H1 (cell line): ENCODE data around the gene SLC15A3. TPM values are rescaled to one million over a fixed set of nuclear protein-coding genes. Genes with fewer than 3 reads are reported as not detected.
A peak's percentile ranks its signal among the peaks of the same experiment; 100 is the strongest.

Experiments used
- ASH2L ChIP-seq: fragments of 200-600, 300-600 bp; sonication (generic); IDR thresholded peaks from one replicate; pipeline ENCODE4 v1.7.1; 2017; ENCODE audit warnings: low read length
- CTBP2 ChIP-seq: IDR thresholded peaks from 2 replicates; pipeline ENCODE4 v1.7.0; 2011; ENCODE audit warnings: borderline replicate concordance, mild to moderate bottlenecking, moderate library complexity, mixed read lengths, low read length; ENCODE audit not compliant: insufficient read depth, insufficient read length
- EZH2 ChIP-seq: fragments of 200-600 bp; sonication (generic); IDR thresholded peaks from 2 replicates; pipeline ENCODE4 v1.7.1; 2012; ENCODE audit warnings: low read depth, mild to moderate bottlenecking, moderate library complexity, low read length, inconsistent platforms; ENCODE audit not compliant: severe bottlenecking
- MAX ChIP-seq: IDR thresholded peaks from 2 replicates; pipeline ENCODE4 v1.6.1; 2012; ENCODE audit warnings: inconsistent platforms
- NANOG ChIP-seq: IDR thresholded peaks from 2 replicates; pipeline ENCODE4 v1.6.1; 2011; ENCODE audit warnings: low read length, low read depth, mild to moderate bottlenecking, inconsistent platforms; ENCODE audit not compliant: insufficient read depth, poor library complexity, severe bottlenecking
- POLR2A ChIP-seq, 2 experiments: IDR thresholded peaks; 1 replicate in 1 of 2; 2 replicates in 1 of 2; pipeline ENCODE4 v1.6.1; 2011; ENCODE audit warnings: low read depth in 2 of 2, low read length in 2 of 2, mild to moderate bottlenecking in 2 of 2; ENCODE audit errors: control extremely low read depth in 1 of 2
- RAD21 ChIP-seq, 2 experiments: IDR thresholded peaks in 1 of 2; conservative IDR thresholded peaks in 1 of 2; 2 replicates each; pipeline ENCODE4 v1.6.1; 2011; ENCODE audit warnings: low read depth in 2 of 2, low read length in 2 of 2, improper control_type of control experiment in 1 of 2, inconsistent platforms in 1 of 2, mild to moderate bottlenecking in 1 of 2, moderate library complexity in 1 of 2
- RBBP5 ChIP-seq: IDR thresholded peaks from 2 replicates; pipeline ENCODE4 v1.7.1; 2012; ENCODE audit warnings: low read depth, mild to moderate bottlenecking, inconsistent platforms, low read length, moderate library complexity, borderline replicate concordance
- TAF7 ChIP-seq: optimal IDR thresholded peaks from 2 replicates; pipeline ENCODE3; 2011; ENCODE audit warnings: low read depth, mild to moderate bottlenecking, inconsistent platforms, low read length, moderate library complexity, borderline replicate concordance
- polyA plus RNA-seq, 7 experiments: library from polyadenylated mRNA; depleted of rRNA in 3 of 7; stranded (reverse) in 5 of 7; unstranded in 2 of 7; fragments of >200 nt in 5 of 7; fragments of 200-250 nt in 2 of 7; gene quantifications; 1 replicate in 5 of 7; 2 replicates in 1 of 7; 4 replicates in 1 of 7; pipeline versions ENCODE4 v1.2.1 to v1.2.3, GENCODE V29; 2011 to 2013; ENCODE audit warnings: missing spikeins in 2 of 7, mixed read lengths in 2 of 7
- total RNA-seq: library from RNA; stranded (reverse); fragmentation: NEBNext Ultra II Directional; extraction: Animal tissue kit (Norgen Biotek cat#: 25700); gene quantifications from 2 replicates; pipeline ENCODE4 v1.2.1, GENCODE V29; 2021
- TF ChIP-seq, protein P1 (sequence below): IDR thresholded peaks from 2 replicates; pipeline ENCODE4 v1.6.1; 2012; ENCODE audit warnings: inconsistent platforms

The SLC15A3 gene
- total and polyA plus RNA-seq, 2 of the 8 experiments (the other 6 are each of a cell fraction or from before 2014, with no cell fraction given): 25.8 to 31.0 TPM

DNA sequence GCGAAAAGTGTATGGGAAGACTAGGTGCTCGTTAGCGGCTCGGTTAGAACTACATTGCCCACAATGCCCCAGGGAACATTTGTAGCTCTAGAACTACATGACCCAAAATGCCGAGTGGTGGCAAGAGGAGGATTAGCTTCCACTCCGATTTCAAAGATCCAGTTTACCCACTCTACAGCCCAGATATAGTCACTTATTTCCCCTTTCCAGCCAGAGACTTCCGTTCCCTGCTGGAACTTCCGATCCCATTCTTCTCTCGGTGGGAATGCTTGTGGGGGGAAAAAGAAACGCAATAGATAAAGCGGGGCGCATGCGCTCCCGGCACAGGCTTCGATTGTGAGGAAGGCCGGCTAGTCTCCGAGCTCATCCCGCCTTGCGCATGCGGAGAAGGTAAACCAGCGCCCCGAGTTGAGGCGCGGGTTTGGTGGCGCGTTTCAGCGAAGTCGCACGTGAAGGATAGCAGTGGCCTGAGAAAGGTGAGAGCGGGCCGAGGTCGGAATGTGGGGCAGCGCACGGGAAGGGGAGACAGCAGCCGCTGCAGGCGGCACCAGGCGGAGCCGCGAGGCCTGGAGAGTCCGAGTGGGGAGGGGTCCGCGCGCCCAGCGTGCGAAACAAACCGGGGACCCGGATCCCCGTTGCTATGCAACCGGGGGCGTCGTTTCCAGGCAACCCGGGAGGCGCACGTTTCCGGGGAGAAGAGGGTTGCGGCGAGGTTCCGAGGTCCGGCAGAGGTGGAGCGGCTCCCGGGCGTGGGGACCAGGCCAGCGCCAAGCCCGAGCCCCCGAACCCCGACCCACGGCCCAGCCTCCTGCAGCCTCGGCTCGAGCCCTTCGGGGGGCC lies 38.0 kb downstream of the SLC15A3 start, which contains the start of gene TMEM109 (continued):
- peak; percentile 46 for TF ChIP-seq TAF7
- no peak for TF ChIP-seq CTBP2
- TF ChIP-seq RAD21 (IDR thresholded peaks at IDR 0.05 in 1 of 2, conservative IDR thresholded peaks at IDR 0.05 in 1 of 2; ENCODE audit: low read depth in 2 of 2, low read length in 2 of 2): no peak
- peak; percentile 97 for TF ChIP-seq MAX
- TF ChIP-seq, protein P1, sequence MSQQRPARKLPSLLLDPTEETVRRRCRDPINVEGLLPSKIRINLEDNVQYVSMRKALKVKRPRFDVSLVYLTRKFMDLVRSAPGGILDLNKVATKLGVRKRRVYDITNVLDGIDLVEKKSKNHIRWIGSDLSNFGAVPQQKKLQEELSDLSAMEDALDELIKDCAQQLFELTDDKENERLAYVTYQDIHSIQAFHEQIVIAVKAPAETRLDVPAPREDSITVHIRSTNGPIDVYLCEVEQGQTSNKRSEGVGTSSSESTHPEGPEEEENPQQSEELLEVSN: peak; percentile 98
- TF ChIP-seq ASH2L: peak; percentile 33
- TF ChIP-seq POLR2A (IDR thresholded peaks at IDR 0.05; ENCODE audit: control extremely low read depth in 1 of 2, low read depth in 2 of 2, low read length in 2 of 2): peak in 1 of 2 experiments; percentile 44; a peak in 2 of 3 replicates
- TF ChIP-seq RBBP5: no peak
- no peak for TF ChIP-seq NANOG
- no peak for TF ChIP-seq EZH2
